GM12891 (cell line): ENCODE results near the gene ELMO1.

Source experiments
- POLR2A ChIP-seq: IDR thresholded peaks from 2 replicates; pipeline ENCODE4 v1.6.1; 2011; ENCODE audit warnings: low read depth, low read length, control low read depth
- POLR2AphosphoS5 ChIP-seq: IDR thresholded peaks from 2 replicates; pipeline ENCODE4 v1.6.1; 2011; ENCODE audit warnings: low read depth, low read length, control low read depth
- SPI1 ChIP-seq: IDR thresholded peaks from 2 replicates; pipeline ENCODE4 v1.6.1; 2011; ENCODE audit warnings: low read depth, low read length, control low read depth
- TAF1 ChIP-seq: IDR thresholded peaks from 2 replicates; pipeline ENCODE4 v1.6.1; 2011; ENCODE audit warnings: low read depth, low read length, control low read depth

- no peak for TF ChIP-seq POLR2A
- TF ChIP-seq POLR2AphosphoS5, result no peak
- TF ChIP-seq TAF1, result no peak
- TF ChIP-seq SPI1, result no peak
Measured at GRCh38 chr7:37144423-37144822, 304.2 kb downstream of the ELMO1 start.
